Endothelial cell (in vitro differentiated cells): ENCODE results near the gene TSPEAR. TPM values are rescaled to one million over a fixed set of nuclear protein-coding genes. Genes with fewer than 3 reads are reported as not detected.

Experiments used
- DNase-seq: peaks from one replicate; pipeline ENCODE4 v3.0.0; 2021; ENCODE audit warnings: low spot score
- H3K27ac Mint-ChIP-seq: one replicate; pipeline ENCODE4 v1.8.0; 2021; ENCODE audit warnings: mixed read lengths, inconsistent platforms; ENCODE audit not compliant: unreplicated experiment
- H3K27me3 Mint-ChIP-seq: one replicate; pipeline ENCODE4 v1.8.0; 2021; ENCODE audit warnings: mild to moderate bottlenecking, moderate library complexity, mixed read lengths, inconsistent platforms; ENCODE audit not compliant: unreplicated experiment
- H3K36me3 Mint-ChIP-seq: one replicate; pipeline ENCODE4 v1.8.0; 2021; ENCODE audit warnings: mild to moderate bottlenecking, low read depth, mixed read lengths, inconsistent platforms; ENCODE audit not compliant: unreplicated experiment
- H3K4me1 Mint-ChIP-seq: one replicate; pipeline ENCODE4 v1.8.0; 2021; ENCODE audit warnings: mild to moderate bottlenecking, mixed read lengths, inconsistent platforms; ENCODE audit not compliant: unreplicated experiment
- H3K4me3 Mint-ChIP-seq: one replicate; pipeline ENCODE4 v1.8.0; 2021; ENCODE audit warnings: mild to moderate bottlenecking, mixed read lengths, inconsistent platforms; ENCODE audit not compliant: unreplicated experiment
- H3K9me3 Mint-ChIP-seq: one replicate; pipeline ENCODE4 v1.8.0; 2021; ENCODE audit warnings: mixed read lengths, inconsistent platforms; ENCODE audit not compliant: unreplicated experiment
- total RNA-seq: library from RNA; stranded (reverse); fragmentation: NEBNext Ultra II Directional; extraction: Animal tissue kit (Norgen Biotek cat#: 25700); gene quantifications from one replicate; pipeline ENCODE4 v1.2.1, GENCODE V29; 2021; ENCODE audit not compliant: unreplicated experiment
- TF ChIP-seq, protein P1 (sequence below): fragments of 200-600 bp; sonication (generic); IDR thresholded peaks from one replicate; pipeline ENCODE4 v1.5.0; 2021; ENCODE audit warnings: antibody characterized with exemption; ENCODE audit not compliant: unreplicated experiment

The TSPEAR gene
- total RNA-seq, 1 donor from 2014 or later: not detected

- TF ChIP-seq, protein P1, sequence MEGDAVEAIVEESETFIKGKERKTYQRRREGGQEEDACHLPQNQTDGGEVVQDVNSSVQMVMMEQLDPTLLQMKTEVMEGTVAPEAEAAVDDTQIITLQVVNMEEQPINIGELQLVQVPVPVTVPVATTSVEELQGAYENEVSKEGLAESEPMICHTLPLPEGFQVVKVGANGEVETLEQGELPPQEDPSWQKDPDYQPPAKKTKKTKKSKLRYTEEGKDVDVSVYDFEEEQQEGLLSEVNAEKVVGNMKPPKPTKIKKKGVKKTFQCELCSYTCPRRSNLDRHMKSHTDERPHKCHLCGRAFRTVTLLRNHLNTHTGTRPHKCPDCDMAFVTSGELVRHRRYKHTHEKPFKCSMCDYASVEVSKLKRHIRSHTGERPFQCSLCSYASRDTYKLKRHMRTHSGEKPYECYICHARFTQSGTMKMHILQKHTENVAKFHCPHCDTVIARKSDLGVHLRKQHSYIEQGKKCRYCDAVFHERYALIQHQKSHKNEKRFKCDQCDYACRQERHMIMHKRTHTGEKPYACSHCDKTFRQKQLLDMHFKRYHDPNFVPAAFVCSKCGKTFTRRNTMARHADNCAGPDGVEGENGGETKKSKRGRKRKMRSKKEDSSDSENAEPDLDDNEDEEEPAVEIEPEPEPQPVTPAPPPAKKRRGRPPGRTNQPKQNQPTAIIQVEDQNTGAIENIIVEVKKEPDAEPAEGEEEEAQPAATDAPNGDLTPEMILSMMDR: no peak
Measured at GRCh38 chr21:44658913-44659595, 52.3 kb downstream of the TSPEAR start.

GRCh38 chr21:44658541-44658910 lies 52.8 kb downstream of the TSPEAR start:
- no peak overlapping the region for H3K27ac Mint-ChIP-seq
- H3K27me3 Mint-ChIP-seq: peaks cover 3% of the 10 kb centered on the region
- H3K4me3 Mint-ChIP-seq: no peak overlapping the region
- peaks cover 7% of the 10 kb centered on the region for H3K4me1 Mint-ChIP-seq
- no peaks in the 10 kb centered on the region for H3K9me3 Mint-ChIP-seq
- TF ChIP-seq, protein P1: no peak
- DNase-seq: no peak
- H3K36me3 Mint-ChIP-seq: peaks cover 13% of the 10 kb centered on the region

More at GRCh38 chr21:44658913-44659595, 52.3 kb downstream of the TSPEAR start:
- Mint-ChIP-seq H3K9me3 (no peaks in the 10 kb centered on the region), H3K4me3 (no peak overlapping the region), H3K27ac (no peak overlapping the region), H3K27me3 (peaks cover 1% of the 10 kb centered on the region), H3K4me1 (peaks cover 7% of the 10 kb centered on the region), H3K36me3 (peaks cover 13% of the 10 kb centered on the region)
- no peak for DNase-seq

GRCh38 chr21:44657635-44658540 lies 53.5 kb downstream of the TSPEAR start, which contains the start of gene KRTAP12-3:
Gene KRTAP12-3, plus strand, starts transcription at chr21:44657932. Its CDS starts 48 bp downstream, at chr21:44657980.
- TF ChIP-seq, protein P1: no peak
- no peak for DNase-seq
- H3K36me3 Mint-ChIP-seq: peaks cover 13% of the 10 kb centered on the region
- H3K4me1 Mint-ChIP-seq: peaks cover 7% of the 10 kb centered on the region
- H3K4me3 Mint-ChIP-seq: no peak within 1 kb of the TSS
- H3K9me3 Mint-ChIP-seq: no peaks in the 10 kb centered on the region
- H3K27me3 Mint-ChIP-seq: peaks cover 3% of the 10 kb centered on the region
- H3K27ac Mint-ChIP-seq: no peak within 1 kb of the TSS

DNA sequence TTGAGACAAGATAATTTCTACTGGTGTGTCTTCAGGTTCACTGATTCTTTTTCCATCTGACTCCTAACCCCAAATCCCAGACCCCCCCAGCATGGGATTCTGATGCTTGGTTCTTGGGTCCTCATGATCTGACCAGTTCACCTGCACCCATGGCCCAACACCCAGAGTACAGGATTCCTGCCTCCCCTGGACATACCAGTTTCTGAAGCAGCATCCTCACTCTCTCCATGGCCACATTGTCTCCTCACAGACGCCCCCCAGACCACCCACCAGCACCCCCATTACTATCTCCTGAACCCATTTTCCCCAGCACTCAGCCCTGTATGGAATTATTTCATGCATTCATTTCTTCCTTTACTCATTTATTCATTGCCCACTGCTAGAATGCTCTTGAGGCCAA lies 54.5 kb downstream of the TSPEAR start:
- H3K27ac Mint-ChIP-seq: no peak overlapping the region
- no peak overlapping the region for H3K4me3 Mint-ChIP-seq
- peaks cover 3% of the 10 kb centered on the region for H3K27me3 Mint-ChIP-seq
- H3K4me1 Mint-ChIP-seq: peaks cover 7% of the 10 kb centered on the region
- H3K36me3 Mint-ChIP-seq: peaks cover 13% of the 10 kb centered on the region
- no peak for DNase-seq
- no peaks in the 10 kb centered on the region for H3K9me3 Mint-ChIP-seq
- TF ChIP-seq, protein P1: no peak
